NCI-H510A (cell line): ENCODE results near the gene EMC6.
"Not testable (repeated sequence)": the region's sequence is repeated elsewhere in the genome, so short reads cannot be mapped to it uniquely, and the experiment has no call there.

Experiments
- DNase-seq: peaks from one replicate; lab custom pipeline; 2025; lab: John Stamatoyannopoulos, UW

EMC6 gene

DNA sequence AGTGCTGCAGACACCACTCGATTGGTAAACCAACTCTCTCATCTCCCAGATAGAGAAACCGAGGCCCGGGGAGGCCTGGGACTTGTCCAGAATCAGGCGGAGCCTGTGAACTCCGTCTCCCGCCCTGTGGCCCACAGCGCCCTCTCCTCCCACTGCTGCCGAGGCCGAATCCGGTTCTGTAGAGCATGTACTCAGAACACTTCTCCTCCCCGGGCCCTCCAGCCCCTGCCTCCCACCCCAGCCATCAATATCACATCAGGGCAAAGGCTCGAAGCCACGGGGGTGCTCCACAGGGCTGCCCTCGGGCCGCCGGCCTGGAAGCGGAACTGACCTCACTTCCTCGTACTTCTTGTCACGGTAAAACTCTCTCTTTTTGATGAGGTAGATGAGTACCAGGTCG is 13.0 kb downstream of the EMC6 start:
- DNase-seq: no peak

DNA sequence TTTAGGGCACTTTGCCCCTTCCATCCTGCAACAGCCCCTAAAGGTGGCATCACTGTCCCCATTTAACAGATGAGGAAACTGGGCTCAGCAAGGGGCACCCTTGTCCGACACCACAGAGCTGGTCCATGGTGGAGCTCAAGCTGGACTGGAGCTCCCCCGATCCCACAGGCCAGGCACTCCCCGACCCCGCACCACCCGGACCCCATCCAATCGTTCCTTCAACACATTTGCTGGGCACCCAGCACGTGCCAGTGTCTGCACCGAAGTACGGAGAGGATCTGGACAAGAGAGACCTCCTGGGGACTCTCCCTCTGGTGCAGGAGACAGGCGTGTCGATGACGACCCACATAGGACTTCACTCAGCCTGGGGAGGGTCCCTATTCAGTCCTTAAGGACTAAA is 13.4 kb downstream of the EMC6 start:
- DNase-seq: no peak

DNA sequence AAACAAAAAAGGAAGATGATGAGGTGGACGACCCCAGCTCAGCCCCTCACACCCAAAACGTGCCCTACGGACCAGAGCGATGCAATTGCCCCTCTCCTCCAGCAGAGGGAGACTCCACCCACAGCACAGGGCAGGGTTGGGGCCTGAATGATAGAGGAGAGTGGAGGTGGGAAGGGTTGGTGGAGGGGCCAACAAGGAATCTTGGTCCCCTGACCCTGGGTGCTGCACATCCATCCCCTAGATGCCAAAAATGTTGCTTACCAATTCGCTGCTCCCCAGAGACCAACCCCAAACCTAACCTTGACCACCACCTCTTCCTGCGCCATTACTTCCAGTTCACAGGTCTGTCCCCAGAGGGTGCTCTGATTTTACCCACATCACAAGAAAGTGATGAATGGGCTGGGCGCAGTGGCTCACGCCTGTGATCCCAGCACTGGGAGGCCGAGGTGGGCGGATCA is 14.5 kb downstream of the EMC6 start:
- DNase-seq: no peak

DNA sequence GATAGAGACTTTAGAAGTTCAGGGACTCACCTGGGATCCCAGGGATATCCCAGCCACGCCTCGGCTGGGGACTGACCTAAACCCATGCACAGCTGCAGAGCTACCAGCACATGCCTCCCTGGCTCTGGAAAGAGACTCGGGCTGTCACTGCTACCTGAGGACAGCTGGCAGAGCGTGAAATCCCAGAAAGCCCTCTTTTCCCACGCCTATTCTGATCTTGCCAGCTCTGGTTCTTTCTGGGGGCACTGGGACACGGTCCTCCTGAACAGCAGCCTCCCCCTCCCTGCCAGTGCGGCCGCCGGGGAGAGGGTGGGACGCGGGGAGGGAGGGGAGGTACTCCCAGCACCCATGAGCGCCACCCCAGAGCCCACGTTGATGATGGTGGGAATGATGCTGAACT is 16.6 kb downstream of the EMC6 start:
- DNase-seq: no peak

DNA sequence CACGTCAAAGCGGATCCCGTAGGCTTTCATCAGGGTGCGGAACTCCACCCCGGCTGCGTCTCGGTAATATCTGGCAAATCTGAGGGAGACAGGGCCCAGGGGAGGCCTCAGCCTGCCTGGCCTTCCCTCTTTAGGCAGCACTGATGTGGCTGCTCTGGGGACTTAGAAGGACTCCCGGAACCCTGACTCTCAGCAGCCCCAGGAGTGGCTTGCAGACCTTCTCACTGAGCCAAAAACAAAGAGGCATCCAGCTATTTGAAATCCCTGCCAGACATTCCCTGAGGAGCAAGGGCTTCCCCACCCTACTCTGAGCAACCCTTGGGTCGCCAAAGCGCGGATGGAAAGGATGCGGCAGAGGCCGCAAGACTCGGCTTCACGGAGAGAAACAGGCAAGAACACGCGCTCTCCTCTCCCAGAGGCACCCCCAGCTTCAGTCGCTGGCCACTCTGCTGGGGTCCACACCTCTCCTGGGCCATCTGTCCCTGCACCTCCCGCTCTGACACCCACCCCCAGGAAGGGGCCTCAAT is 19.5 kb downstream of the EMC6 start:
- no peak for DNase-seq

DNA sequence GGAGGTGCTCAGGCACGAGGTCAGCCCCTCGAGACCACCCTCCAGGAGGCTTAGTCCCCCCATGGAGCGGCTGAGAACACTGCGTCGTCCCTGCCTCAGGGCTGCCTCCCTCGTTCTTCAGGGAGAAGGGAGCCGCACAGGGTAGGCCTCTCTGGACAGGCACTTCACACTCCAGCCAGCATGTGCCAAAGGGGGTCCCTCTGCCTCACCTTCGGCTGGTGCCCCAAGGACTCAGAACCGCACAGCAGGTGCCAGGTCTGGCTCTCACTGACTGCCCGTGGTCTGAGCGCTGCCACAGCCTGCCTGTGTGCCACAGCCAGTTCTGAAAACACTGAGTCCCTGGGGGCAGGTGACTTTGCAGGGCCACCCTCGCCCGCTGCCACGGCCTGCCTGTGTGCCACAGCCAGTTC is 20.2 kb downstream of the EMC6 start:
- no peak for DNase-seq

DNA sequence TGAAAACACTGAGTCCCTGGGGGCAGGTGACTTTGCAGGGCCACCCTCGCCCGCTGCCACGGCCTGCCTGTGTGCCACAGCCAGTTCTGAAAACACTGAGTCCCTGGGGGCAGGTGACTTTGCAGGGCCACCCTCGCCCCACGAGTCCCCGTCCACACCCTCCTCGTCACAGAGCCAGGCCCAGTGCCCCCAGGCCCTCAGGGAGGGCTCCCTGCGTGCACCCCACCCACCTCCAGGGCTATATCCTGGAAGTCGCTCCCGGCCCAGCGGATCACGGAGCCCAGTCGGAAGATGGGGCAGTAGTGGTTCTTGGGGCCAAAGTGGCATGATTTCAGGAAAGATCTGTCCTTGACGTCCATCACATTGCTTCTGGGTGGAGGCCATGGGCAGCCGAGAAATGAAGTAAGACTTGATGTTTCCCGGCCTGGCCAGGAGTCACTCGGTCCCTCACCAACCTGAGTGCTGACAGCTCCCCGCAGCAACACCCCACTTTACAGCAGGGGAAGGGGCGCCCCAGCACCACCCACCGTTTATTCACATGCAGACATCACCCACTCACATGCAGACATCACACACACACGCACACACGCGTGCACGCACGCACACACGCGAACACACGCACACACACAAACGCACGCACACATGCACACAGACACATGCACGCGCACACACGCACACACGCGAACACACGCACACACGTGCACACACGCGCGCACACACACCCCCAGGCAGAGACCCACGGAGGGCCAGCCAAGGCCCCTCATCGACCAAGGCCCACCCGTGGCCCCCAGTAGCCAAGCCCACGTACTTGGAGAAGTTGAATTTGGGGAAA is 20.9 kb downstream of the EMC6 start:
- DNase-seq: no peak

DNA sequence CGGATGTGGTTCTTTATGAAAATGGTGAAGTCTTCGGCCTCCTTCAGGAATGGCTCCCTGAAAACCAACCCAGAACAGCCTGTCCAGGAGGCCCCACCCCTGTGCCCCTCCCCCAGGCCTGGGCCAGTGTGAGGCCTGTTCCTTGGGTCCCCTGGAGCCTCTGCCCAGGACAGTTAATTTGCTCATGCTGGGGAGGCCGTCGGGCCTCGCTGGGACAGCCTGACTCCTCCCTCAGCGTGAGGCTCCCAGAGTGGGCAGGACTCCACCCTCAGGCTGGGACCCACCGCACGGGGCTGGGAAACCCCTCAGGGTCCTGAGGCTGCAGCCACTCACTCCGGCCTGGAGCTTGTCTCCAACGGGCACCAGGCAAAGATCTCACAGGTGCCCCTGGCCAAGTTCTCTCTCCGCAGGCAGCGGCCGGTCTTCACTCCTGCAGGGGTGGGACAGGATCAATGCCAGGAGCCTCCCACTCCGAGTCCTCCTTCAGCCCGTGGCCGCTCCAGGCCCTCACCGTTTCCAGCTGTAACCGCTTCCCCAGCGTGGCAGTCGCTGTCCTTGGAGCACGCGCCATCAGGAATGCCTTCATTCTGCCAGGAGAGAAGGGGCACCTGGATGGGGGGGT is 21.6 kb downstream of the EMC6 start:
- DNase-seq: no peak

DNA sequence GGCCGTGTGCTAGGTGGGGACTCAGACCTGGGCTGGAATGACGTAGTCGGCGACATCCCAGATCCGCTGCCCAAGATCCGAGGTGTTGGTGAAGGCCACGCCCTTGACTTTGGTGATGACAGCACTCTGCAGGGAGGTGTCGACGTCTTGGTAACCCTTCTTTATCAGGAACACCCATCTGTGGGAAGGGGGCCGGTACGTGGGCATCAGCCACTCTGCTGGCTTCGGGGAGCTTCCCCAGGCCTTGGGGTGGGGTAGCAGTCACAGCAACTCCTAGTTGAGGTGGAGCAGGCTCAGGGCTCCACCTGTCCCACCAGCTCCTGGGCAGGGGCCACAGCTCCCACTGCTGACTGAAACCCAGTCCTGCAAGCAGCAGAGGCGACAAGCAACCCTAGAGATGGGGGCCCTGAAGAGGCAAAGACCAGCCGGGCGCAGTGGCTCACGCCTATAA is 23.0 kb downstream of the EMC6 start:
- DNase-seq: no peak

DNA sequence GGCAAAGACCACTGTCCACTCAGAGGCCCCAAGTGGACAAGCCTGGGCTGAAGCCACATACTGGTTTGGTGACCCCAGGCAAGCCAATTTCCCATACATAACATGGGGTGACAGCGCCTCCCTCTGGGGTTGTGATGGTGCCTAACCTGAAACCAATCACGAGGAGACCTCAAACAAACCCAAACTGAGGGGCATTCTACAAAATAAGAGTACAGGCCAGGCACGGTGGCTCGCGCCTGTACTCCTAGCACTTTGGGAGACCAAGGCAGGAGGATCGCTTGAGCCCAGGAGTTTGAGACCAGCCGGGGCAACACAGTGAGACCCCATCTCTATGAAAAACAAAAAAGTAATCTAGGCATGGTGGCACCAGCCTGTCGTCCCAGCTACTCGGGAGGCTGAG is 23.7 kb downstream of the EMC6 start:
- DNase-seq: no peak

DNA sequence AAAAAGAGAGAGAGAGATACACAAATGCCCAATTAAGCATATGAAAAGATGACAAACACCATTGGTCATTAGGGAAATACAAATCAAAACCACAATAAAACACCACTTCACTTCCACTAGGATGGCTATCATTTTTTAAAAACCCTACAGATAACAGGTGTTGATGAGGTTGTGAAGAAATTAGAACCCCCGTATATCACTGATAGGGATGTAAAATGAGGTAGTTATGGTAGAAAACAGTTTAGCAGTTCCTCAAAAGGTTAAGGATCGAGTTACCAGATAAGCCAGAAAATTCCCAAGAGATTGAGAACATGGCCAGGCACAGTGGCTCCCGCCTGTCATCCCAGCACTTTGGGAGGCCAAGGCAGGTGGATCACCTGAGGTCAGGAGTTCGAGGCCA is 24.5 kb downstream of the EMC6 start:
- DNase-seq: no peak

DNA sequence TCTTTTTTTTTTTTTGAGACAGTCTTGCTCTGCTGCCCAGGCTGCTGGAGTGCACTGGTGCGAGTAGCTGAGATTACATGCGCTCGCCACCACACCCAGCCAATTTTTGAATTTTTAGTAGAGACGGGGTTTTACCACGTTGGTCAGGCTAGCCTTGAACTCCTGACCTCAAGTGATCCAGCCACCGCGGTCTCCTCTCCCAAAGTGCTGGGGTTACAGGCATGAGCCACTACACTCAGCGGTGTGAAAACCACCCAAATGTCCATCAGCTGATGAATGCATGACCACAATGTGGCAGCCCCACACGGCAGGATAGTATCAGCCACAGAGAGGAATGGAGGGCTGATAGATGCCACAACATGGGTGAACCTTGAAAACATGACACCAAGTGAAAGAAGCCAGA is 25.2 kb downstream of the EMC6 start:
- DNase-seq: no peak

DNA sequence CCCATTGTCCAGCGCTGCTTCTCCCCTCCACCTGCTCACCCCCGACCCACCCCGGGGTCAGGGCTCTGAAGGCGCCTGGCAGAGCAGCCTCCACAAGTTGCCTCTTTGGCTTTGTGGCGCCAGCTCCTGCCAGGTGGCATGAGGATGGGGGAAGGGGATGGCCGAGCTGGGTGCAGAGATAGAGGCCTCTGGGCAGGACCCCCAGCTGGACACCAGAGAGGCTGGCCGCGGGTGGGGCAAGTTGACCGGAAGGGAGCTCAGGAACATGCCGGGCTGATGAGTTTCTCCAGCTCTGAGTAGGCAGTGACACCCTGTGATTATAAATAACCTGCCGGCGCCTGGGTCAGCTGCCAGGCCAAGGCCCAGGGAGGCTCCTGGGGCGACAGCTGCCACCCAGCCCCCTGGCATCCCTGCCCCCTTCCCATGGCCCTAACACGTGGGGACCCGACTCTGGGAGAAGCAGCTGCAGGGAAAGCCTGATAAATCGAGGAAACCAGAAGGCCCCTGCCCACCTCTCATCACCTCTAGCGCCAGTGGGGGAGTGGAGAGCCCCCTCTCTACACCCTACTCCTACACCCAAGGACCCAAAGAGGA is 26.6 kb downstream of the EMC6 start:
- no peak for DNase-seq

DNA sequence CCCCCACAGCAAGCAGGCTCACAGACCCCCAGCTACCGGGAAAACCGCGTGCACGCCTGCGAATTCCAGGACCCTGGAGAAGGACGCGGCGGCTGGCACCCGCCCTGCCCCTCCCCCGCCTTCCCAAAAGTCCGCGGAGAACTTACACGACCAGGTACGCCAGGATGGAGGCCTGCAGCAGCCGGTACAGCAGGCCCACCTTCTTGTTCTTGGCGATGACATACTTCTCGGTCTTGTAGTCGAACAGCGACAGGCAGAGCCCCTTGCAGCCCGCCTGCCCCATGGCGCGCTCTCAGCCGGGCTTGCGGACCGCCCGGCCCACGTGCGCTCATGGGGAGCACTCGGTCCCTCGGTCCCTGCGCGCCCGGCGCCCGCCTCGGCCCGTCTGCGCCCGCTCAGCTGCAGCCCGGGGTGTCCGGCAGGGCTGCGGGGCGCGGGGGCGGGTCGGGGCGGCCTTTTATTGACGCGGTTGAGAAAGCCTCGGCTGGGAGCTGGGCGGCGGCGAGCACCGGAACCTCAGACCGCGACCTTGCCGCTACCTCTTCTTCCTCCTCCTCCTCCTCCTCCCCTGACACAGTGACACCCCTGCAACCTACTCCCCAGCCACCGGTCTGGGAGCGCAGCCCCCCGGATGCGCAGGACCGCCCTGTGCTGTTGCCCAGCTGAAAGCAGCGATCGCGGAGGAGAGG is 27.3 kb downstream of the EMC6 start, which contains the start of gene P2RX5:
Gene P2RX5, minus strand, starts transcription at position 433 of the 689 bp plus-strand sequence. Its CDS starts 150 bp downstream, at position 283.
- no peak for DNase-seq

DNA sequence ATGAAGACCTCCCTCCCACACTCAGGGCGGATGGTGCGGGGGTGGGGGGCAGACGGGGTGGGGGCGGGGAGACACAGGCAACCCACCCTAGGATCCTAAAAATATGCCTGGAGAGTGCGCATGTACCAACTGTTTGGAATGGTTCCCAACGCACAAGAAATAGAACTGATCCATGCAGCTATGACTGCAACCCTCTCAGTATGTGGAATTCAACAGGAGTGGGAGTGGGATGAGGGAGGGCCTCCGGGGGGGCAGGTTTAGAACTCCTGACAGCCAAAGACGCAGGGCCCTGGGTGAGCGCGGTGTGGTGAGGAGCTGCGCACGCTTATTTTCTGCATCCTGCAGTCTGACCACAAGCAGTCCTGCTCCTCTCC is 28.5 kb downstream of the EMC6 start:
- DNase-seq: no peak

DNA sequence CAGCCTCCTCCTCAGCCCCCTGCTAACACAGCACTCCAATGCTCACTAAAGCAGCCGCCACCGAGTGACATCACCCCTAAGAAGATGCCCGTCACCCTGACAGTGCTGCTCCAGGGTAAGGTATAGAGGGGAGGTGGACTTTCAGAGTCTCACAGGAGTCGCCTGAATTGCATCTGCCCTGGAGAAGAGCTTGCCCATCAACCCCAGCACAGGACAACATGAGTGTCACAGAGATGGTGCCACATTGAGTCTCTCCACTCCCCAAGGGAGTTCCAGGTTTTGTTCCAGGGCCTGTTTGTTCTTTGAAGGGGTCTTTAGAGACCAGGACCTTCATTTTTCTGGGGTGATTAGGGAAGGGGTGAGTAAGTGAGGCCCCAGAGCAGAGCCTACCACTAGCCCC is 29.5 kb downstream of the EMC6 start:
- DNase-seq: no peak

DNA sequence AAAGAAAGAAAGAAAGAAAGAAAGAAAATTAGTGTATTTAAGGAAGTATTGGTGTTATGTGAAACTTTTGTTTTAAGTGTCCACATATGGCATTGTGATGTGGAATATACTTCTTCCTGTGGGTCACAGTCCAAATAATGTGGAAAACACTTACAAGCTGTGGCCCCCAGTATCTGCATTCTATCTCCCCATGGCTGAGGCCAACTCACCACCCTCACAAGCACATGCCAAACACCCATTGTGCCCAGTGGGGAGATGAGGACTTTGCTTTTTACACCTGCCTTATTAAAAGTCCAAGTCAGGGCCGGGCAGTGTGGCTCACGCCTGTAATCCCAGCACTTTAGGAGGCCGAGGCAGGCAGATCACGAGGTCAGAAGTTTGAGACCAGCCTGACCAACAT is 31.3 kb downstream of the EMC6 start:
- DNase-seq: no peak

DNA sequence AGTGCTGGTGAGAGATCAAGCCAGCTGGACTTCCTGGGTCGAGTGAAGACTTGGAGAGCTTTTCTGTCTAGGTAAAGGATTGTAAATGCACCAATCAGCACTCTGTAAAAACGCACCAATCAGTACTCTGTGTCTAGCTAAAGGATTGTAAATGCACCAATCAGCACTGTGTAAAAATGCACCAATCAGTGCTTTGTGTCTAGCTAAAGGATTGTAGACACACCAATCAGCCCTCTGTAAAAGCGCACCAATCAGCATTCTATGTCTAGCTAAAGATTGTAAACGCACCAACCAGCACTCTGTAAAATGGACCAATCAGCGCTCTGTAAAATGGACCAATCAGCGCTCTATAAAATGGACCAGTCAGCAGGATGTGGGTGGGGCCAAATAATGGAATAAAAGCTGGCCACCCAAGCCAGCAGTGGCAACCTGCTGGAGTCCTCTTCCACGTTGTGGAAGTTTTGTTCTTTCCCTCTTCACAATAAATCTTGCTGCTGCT is 33.5 kb downstream of the EMC6 start:
- DNase-seq: not testable (repeated sequence)

DNA sequence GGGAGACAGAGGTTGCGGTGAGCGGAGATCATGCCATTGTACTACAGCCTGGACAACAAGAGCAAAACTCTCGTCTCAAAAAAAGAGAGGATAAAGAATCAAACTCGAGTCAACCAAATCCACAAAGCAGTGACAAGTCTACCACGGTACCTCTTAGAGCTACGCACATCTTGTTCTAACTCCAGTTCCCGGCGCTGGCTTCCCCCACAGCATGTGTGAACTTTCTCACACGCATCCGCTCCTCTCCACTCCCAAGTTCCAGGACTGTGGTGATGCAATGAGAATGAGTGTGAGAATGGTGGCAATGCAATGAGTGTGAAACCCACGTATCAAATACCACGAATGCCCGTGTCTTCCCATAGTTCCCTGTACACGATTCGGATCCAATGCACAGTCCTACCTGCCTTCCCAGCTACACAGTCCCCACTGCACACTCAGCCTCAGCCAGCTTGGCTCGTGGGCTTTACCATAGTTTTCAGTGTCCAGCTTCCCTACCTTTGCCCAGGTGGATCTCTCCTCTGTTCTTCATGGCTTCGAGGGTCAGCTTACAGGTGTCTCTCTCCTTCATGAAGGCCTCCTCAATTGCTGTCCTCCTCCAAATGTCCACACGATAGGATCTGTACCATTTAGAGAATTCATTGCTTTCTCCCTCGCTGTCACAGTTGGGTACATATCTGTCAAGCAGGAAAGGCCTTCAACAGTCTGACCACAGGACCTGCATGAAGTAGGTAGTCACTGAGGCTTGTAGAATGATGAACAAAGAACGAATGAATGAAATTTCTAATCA is 36.5 kb downstream of the EMC6 start:
- no peak for DNase-seq

DNA sequence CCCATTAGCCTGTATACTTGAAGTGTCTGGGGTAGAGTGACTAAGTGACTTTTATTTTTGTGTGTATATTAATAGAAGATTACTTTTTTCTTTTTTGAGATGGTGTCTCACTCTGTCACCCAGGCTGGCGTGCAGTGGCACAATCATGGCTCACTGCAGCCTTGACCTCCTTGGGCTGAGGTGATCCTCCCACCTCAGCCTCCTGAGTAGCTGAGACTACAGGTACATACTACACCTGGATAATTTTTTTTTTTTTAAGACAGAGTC is 37.0 kb downstream of the EMC6 start:
- DNase-seq: not testable (repeated sequence)

DNA sequence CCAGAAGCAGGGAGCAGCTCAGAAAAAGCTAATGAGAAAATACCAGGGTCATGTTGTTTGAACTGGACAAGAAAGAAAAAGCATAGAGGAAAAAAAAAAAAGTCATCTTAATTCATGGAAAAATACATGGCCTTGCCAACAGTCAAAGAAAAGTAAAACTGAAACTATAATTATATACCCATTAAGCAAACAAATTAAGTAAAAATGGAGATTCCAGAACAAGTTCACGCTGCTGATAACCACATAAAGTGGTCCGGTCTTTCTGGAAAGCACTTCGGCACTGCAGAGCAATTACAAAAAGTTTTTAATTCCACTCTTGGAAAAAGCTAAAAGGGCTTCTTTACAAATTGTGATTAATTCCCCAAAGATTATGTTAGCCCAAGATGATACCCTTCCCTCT is 39.8 kb downstream of the EMC6 start:
- no peak for DNase-seq

DNA sequence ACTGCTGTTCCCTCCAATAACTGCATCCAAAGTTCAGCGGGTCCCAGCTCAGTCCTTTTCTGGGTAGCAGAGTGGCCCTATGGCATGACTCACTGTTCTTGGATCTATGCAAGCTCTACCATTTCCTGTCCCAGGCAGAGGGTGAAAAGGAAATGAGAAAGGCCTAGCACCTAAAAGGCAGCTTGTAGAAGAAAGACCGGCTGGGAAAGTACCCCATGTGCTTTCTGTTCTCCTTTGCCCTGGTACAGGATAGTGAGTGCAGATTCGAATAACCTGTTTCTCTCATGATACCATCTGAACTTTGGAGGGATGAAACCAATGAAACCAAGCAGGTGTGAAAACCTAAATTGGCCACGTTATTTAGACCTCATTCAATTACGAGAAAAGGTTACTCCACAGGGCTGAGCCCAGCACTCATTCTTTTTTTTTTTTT is 42.4 kb downstream of the EMC6 start:
- no peak for DNase-seq
